Suprapubic skin (tissue), 4 donors: ENCODE measurements around the gene E2F6.

Experiments used
- EP300 ChIP-seq: sonication (generic); formaldehyde crosslinking; IDR thresholded peaks from one replicate; pipeline ENCODE4 v1.6.1; 2017; ENCODE audit warnings: antibody characterized with exemption
- POLR2A ChIP-seq, 2 donors: fragments of 450-650 bp; IDR thresholded peaks; one replicate each; pipeline ENCODE4 v1.6.1; 2017; ENCODE audit warnings: antibody characterized with exemption in 2 of 2, mild to moderate bottlenecking in 2 of 2, moderate library complexity in 2 of 2
- POLR2AphosphoS5 ChIP-seq, 3 donors: sonication (generic); formaldehyde crosslinking; IDR thresholded peaks; one replicate each; pipeline ENCODE4 v1.6.1; 2017; ENCODE audit warnings: antibody characterized with exemption in 3 of 3
- TF ChIP-seq, protein P1 (sequence below), 2 donors: fragments of 200-600 bp in 1 of 2; fragments of 450-650 bp in 1 of 2; sonication (generic) in 1 of 2; IDR thresholded peaks; one replicate each; pipeline ENCODE4 v1.5.1; 2016 to 2019; ENCODE audit warnings: antibody characterized with exemption in 2 of 2, mild to moderate bottlenecking in 1 of 2, moderate library complexity in 1 of 2

DNA sequence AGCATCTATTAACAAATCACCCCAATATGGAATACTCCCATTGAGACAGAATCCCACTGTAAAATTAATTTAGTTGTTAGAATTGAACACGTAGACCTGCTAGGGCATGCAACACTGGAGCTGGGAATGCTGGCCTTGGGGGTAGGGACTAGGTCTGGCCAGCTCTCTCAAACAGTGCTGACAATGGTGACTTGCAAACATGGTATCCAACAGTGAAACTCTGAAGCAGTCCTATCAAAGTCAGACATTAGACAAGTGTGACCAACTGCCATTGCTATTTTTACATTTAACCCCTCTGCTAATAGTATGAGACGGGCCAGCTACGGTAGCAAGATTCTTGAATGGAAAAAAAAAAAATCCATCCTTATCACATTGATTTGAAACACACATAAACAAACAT is 7.2 kb downstream of the E2F6 start:
- TF ChIP-seq, protein P1, sequence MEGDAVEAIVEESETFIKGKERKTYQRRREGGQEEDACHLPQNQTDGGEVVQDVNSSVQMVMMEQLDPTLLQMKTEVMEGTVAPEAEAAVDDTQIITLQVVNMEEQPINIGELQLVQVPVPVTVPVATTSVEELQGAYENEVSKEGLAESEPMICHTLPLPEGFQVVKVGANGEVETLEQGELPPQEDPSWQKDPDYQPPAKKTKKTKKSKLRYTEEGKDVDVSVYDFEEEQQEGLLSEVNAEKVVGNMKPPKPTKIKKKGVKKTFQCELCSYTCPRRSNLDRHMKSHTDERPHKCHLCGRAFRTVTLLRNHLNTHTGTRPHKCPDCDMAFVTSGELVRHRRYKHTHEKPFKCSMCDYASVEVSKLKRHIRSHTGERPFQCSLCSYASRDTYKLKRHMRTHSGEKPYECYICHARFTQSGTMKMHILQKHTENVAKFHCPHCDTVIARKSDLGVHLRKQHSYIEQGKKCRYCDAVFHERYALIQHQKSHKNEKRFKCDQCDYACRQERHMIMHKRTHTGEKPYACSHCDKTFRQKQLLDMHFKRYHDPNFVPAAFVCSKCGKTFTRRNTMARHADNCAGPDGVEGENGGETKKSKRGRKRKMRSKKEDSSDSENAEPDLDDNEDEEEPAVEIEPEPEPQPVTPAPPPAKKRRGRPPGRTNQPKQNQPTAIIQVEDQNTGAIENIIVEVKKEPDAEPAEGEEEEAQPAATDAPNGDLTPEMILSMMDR (IDR thresholded peaks at IDR 0.05) = no peak
- TF ChIP-seq POLR2A (IDR thresholded peaks at IDR 0.05) (no peak), POLR2AphosphoS5 (IDR thresholded peaks at IDR 0.05) (no peak), EP300 (no peak)
